CD1c-positive myeloid dendritic cell (primary cell): Measurements from ENCODE around the gene SOX18.
"Not testable (repeated sequence)": the region's sequence is repeated elsewhere in the genome, so short reads cannot be mapped to it uniquely, and the experiment has no call there.

Experiments used
- DNase-seq: peaks from one replicate; pipeline ENCODE4 v3.0.0-alpha.2; 2016; ENCODE audit errors: extremely low spot score

SOX18 gene

GRCh38 chr20:64023361-64024140 lies 25.9 kb downstream of the SOX18 start:
- no peak for DNase-seq

DNA sequence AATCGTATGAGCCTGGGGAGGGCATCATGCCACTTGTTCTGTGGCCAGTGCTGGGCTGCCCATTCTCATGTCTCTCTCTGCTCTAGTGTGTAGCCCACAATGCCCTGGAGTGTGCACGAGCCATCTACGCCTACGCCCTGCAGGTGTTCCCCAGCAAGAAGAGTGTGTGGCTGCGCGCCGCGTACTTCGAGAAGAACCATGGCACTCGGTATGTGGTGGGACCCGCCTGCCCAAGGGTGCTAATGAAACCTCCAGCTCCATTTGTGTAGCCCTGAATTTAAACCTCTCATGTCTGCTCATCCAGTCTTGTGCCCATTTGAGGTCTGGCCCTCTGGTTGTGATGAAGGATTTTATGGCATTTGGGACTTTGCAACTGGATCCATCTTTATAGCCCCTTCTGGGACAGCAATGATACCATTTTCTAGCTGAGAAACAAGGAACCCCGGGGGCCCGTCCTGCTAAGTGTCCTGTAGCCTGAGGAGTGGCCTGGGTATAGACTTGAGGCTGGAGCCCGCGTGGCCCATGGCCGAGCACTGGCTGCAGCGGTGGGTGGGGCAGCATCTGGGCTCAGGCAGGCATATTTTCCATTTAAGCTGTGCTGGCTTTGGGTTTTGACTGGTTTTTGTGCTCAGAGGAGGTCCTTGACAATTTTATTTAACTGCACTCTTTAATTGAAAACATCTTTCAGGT lies 26.6 kb downstream of the SOX18 start:
- DNase-seq, result no peak

DNA sequence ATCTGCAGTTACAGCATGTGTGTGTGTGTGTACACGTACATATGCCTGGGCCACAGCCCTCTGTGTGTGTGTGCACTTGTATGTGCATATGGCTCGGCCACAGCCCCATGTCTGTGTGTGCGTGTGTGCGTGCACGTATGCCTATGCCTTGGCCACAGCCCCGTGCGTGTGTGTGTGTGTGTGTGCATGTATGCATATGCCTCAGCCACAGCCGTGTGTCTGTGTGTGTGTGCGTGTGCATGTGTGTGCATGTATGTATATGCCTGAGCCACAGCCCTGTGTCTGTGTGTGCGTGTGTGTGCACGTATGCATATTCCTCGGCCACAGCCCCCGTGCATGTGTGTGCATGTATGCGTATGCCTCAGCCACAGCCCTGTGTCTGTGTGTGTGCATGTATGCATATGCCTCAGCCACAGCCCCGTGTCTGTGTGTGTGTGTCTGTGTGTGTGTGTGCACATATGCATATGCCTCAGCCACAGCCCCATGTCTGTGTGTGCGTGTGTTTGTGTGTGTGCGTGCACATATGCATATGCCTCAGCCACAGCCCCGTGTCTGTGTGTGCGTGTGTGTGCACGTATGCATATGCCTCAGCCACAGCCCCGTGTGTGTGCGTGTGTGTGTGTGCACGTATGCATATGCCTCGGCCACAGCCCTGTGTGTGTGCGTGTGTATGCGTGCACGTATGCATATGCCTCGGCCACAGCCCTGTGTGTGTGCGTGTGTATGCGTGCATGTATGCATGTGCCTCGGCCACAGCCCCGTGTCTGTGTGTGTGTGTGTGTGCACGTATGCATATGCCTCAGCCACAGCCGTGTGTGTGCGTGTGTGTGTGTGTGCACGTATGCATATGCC lies 28.1 kb downstream of the SOX18 start:
- no peak for DNase-seq

DNA sequence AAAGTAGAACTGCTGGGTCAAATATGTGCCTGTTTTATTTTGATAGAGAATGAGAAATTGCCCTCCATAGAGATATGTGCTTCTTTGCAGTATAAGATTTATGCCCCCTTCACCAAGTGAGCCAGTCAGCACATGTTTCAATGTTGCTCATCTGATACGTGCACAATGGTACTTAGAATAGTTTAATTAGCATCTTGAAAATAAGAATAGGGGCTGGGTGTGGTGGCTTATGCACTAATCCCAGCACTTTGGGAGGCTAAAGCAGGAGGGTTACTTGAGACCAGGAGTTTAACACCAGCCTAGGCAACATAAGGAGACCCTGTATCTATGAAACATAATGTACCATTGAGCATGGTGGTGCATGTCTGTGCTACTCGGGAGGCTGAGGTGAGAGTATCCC lies 33.8 kb downstream of the SOX18 start:
- no peak for DNase-seq

DNA sequence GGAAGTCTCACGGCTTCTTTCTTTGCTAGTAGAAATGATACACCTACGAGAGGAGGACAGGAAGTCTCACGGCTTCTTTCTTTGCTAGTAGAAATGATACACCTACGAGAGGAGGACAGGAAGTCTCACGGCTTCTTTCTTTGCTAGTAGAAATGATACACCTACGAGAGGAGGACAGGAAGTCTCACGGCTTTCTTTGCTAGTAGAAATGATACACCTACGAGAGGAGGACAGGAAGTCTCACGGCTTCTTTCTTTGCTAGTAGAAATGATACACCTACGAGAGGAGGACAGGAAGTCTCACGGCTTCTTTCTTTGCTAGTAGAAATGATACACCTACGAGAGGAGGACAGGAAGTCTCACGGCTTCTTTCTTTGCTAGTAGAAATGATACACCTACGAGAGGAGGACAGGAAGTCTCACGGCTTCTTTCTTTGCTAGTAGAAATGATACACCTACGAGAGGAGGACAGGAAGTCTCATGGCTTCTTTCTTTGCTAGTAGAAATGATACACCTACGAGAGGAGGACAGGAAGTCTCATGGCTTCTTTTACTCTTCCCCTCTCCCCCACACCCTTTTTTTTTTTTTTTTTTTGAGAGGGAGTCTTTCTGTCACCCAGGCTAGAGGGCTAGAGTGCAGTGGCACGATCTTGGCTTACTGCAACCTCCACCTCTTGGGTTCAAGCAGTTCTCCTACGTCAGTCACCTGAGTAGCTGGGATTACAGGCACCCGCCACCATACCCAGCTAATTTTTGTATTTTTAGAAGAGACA lies 36.9 kb downstream of the SOX18 start:
- not testable (repeated sequence) for DNase-seq

DNA sequence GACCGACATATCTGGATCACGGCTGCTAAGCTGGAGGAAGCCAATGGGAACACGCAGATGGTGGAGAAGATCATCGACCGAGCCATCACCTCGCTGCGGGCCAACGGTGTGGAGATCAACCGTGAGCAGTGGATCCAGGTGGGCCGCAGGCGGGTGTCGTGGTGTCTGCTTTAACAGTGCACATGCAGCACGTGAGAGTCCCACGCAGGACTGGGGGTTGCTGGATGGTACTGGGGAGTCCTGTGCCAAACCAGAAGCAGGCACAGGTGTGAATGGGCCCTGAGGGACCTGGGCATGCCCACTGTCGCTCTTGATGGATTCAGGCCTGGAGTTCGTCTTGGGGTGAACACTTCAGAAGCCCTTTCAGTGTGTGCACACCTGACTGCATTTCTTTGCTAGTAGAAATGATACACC lies 38.1 kb downstream of the SOX18 start:
- no peak for DNase-seq

- DNase-seq, result no peak
These were observed 38.7 kb downstream of the SOX18 start for GRCh38 chr20:64010711-64011237.

DNA sequence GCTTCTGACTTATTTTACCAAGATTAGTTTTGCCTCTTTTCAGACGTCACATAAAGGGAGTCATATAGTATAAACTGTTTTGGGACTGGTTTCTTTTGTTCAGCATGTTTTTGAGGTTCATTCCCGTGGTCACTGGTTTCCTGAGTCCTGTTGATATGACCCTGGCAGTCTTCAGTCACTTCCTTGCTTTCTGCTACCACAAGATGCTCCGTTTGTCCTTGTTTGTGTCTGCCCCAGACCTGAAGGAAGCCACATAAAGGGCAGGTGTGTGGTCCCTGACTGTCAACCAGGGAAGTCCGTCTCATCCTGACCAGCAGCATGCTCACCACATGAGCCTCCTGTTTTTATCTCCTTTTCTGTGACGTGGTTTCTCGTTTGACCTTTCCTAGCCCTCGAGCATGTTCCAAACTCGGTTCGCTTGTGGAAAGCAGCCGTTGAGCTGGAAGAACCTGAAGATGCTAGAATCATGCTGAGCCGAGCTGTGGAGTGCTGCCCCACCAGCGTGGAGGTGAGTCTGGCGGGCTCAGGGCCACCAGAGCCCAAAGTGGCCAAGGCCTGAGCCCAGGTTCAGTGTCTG lies 39.5 kb downstream of the SOX18 start:
- no peak for DNase-seq

GRCh38 chr20:64006902-64007301 lies 42.5 kb downstream of the SOX18 start:
- no peak for DNase-seq

GRCh38 chr20:64006490-64006889 lies 42.9 kb downstream of the SOX18 start:
- no peak for DNase-seq

- DNase-seq, result no peak
These were observed 44.0 kb downstream of the SOX18 start for GRCh38 chr20:64005394-64005793.

- no peak for DNase-seq
These were observed 45.3 kb downstream of the SOX18 start for GRCh38 chr20:64003960-64004725.

GRCh38 chr20:64001607-64002011 lies 47.8 kb downstream of the SOX18 start:
- DNase-seq, result no peak

- DNase-seq, result no peak
These were observed 48.5 kb downstream of the SOX18 start for GRCh38 chr20:64000906-64001305.
